IMR-90 (cell line): ENCODE data around the gene RHOD. TPM values are rescaled to one million over a fixed set of nuclear protein-coding genes. Genes with fewer than 3 reads are reported as not detected.

Source experiments
- ATAC-seq: fragments of 200-7000 bp; cut with Tn5 transposase; 2 replicates; pipeline ENCODE4 v1.9.1; 2020; ENCODE audit warnings: low read depth, mild to moderate bottlenecking, moderate library complexity
- BruUV-seq: library from RNA; stranded (reverse); fragments of 400-500 nt; replicated peaks from 2 replicates; lab custom pipeline; 2021; lab: Mats Ljungman, UMichigan
- CTCF ChIA-PET: fragments of 300-600 bp; formaldehyde crosslinking; extraction: SDS; loops from one replicate; lab custom pipeline; 2021; ENCODE audit warnings: antibody characterized with exemption; lab: Yijun Ruan, JAX
- POLR2A ChIA-PET: fragments of 300-600 bp; sonication (Branson Sonifier 250); formaldehyde crosslinking; loops from one replicate; lab custom pipeline; 2022; ENCODE audit warnings: antibody characterized with exemption; ENCODE audit not compliant: unreplicated experiment; lab: Charles Lee
- DNase-seq: peaks from one replicate; pipeline ENCODE4 v3.0.0; 2013
- H2AFZ ChIP-seq: replicated peaks from 2 replicates; pipeline ENCODE3; 2013; ENCODE audit warnings: low read length, mild to moderate bottlenecking; ENCODE audit not compliant: poor library complexity
- H2AK5ac ChIP-seq: 2 replicates; pipeline ENCODE4 v1.6.1; 2013; ENCODE audit warnings: low read depth, low read length, inconsistent platforms
- H2AK9ac ChIP-seq: replicated peaks from 2 replicates; pipeline ENCODE3; 2013; ENCODE audit warnings: mild to moderate bottlenecking, low read depth, low read length, moderate library complexity; ENCODE audit not compliant: poor library complexity
- H2BK120ac ChIP-seq: 2 replicates; pipeline ENCODE4 v1.6.1; 2013; ENCODE audit warnings: low read depth, low read length, inconsistent platforms
- H2BK15ac ChIP-seq: 3 replicates; pipeline ENCODE4 v1.6.1; 2013; ENCODE audit warnings: low read depth, low read length, inconsistent platforms
- H2BK20ac ChIP-seq: 2 replicates; pipeline ENCODE4 v1.6.1; 2013; ENCODE audit warnings: low read depth, mild to moderate bottlenecking, inconsistent platforms, low read length, moderate library complexity
- H2BK5ac ChIP-seq: 2 replicates; pipeline ENCODE4 v1.6.1; 2013; ENCODE audit warnings: mild to moderate bottlenecking, low read depth, low read length, inconsistent platforms; ENCODE audit not compliant: poor library complexity, severe bottlenecking
- H3K14ac ChIP-seq: replicated peaks from 2 replicates; pipeline ENCODE4 v1.6.1; 2013; ENCODE audit warnings: low read depth, low read length, inconsistent platforms
- H3K18ac ChIP-seq: 2 replicates; pipeline ENCODE4 v1.6.1; 2013; ENCODE audit warnings: low read depth, low read length, control low read depth
- H3K23ac ChIP-seq: 2 replicates; pipeline ENCODE4 v1.6.1; 2013; ENCODE audit warnings: low read depth, low read length, inconsistent platforms
- H3K27ac ChIP-seq: 2 replicates; pipeline ENCODE4 v1.5.1; 2013; ENCODE audit warnings: mild to moderate bottlenecking, control low read depth, low read length; ENCODE audit not compliant: insufficient read depth
- H3K27me3 ChIP-seq: 2 replicates; pipeline ENCODE4 v1.6.1; 2013; ENCODE audit warnings: low read length; ENCODE audit not compliant: control insufficient read depth, insufficient read depth
- H3K36me3 ChIP-seq: 2 replicates; pipeline ENCODE4 v1.6.1; 2013; ENCODE audit warnings: low read length, mixed read lengths; ENCODE audit not compliant: control insufficient read depth, insufficient read depth
- H3K4ac ChIP-seq: 2 replicates; pipeline ENCODE4 v1.6.1; 2013; ENCODE audit warnings: low read depth, low read length, inconsistent platforms
- H3K4me1 ChIP-seq: 2 replicates; pipeline ENCODE4 v1.6.1; 2013; ENCODE audit warnings: low read length, mixed read lengths; ENCODE audit not compliant: control insufficient read depth, insufficient read depth
- H3K4me2 ChIP-seq: 2 replicates; pipeline ENCODE4 v1.6.1; 2013; ENCODE audit warnings: low read depth, mild to moderate bottlenecking, control low read depth, low read length, moderate library complexity
- H3K4me3 ChIP-seq: 2 replicates; pipeline ENCODE4 v1.5.1; 2013; ENCODE audit warnings: low read depth, mild to moderate bottlenecking, control low read depth, low read length, moderate library complexity; ENCODE audit not compliant: insufficient read depth
- H3K56ac ChIP-seq: 2 replicates; pipeline ENCODE4 v1.6.1; 2013; ENCODE audit warnings: low read length, inconsistent platforms; ENCODE audit not compliant: insufficient read depth; ENCODE audit errors: extremely low read depth
- H3K79me1 ChIP-seq, 2 experiments: 2 replicates each; pipeline ENCODE4 v1.6.1; 2013; ENCODE audit warnings: low read length in 2 of 2, inconsistent platforms in 1 of 2, low read depth in 1 of 2
- H3K9ac ChIP-seq: 2 replicates; pipeline ENCODE4 v1.6.1; 2013; ENCODE audit warnings: low read depth, low read length, control low read depth
- H3K9me1 ChIP-seq: 2 replicates; pipeline ENCODE4 v1.6.1; 2013; ENCODE audit warnings: low read length, inconsistent platforms; ENCODE audit not compliant: insufficient read depth
- H3K9me3 ChIP-seq: 2 replicates; pipeline ENCODE4 v1.6.1; 2013; ENCODE audit warnings: low read length; ENCODE audit not compliant: control insufficient read depth, insufficient read depth
- H4K20me1 ChIP-seq: 2 replicates; pipeline ENCODE4 v1.6.1; 2013; ENCODE audit warnings: low read length, inconsistent platforms; ENCODE audit not compliant: insufficient read depth
- H4K5ac ChIP-seq: 2 replicates; pipeline ENCODE4 v1.6.1; 2013; ENCODE audit warnings: mild to moderate bottlenecking, low read depth, low read length, control low read depth
- H4K8ac ChIP-seq, 2 experiments: 2 replicates each; pipeline ENCODE4 v1.6.1; 2013; ENCODE audit warnings: low read depth in 2 of 2, low read length in 2 of 2, control low read depth in 1 of 2, inconsistent platforms in 1 of 2
- H4K91ac ChIP-seq: 2 replicates; pipeline ENCODE4 v1.6.1; 2013; ENCODE audit warnings: low read depth, low read length, inconsistent platforms; ENCODE audit not compliant: insufficient read depth
- CHD1 ChIP-seq: IDR thresholded peaks from 2 replicates; pipeline ENCODE4 v1.6.1; 2012; ENCODE audit warnings: low read depth, low read length, improper control_type of control experiment
- MAZ ChIP-seq: IDR thresholded peaks from 2 replicates; pipeline ENCODE4 v1.6.1; 2012; ENCODE audit warnings: low read depth, mild to moderate bottlenecking, low read length, improper control_type of control experiment, moderate library complexity, borderline replicate concordance
- MXI1 ChIP-seq: IDR thresholded peaks from 2 replicates; pipeline ENCODE4 v1.6.1; 2012; ENCODE audit warnings: low read depth, mild to moderate bottlenecking, low read length, moderate library complexity, borderline replicate concordance
- NFE2L2 ChIP-seq: fragments of 150-350 bp; IDR thresholded peaks from 2 replicates; pipeline ENCODE4 v1.6.1; 2016; ENCODE audit warnings: low read depth, mild to moderate bottlenecking, low read length
- WGBS, 2 experiments: methylation state at CpG; one replicate each; pipeline versions ENCODE4 v1.1.5 to v1.1.7; 2013; ENCODE audit warnings: missing lambda C conversion rate in 2 of 2; ENCODE audit not compliant: insufficient read length in 1 of 2; ENCODE audit errors: extremely low coverage in 2 of 2; 5-methylcytosine and 5-hydroxymethylcytosine counted together
- dilution Hi-C: fragments of 300-500 bp; cut with HindIII; formaldehyde crosslinking; loops from one replicate; pipeline ENCODE4 v1.14.3; 2018; ENCODE audit warnings: low sequenced_read_pairs; ENCODE audit not compliant: unreplicated experiment
- in situ Hi-C: fragments of 300-500 bp; cut with MboI; formaldehyde crosslinking; loops from 3 replicates; pipeline ENCODE4 v1.14.3; 2019; ENCODE audit warnings: low sequenced_read_pairs, inconsistent platforms, mixed read lengths
- intact Hi-C: fragments of 100-400 bp; cut with micrococcal nuclease; formaldehyde crosslinking; loops from 2 replicates; pipeline ENCODE4 v1.10.0; 2022
- polyA plus RNA-seq, 3 experiments: library from polyadenylated mRNA; depleted of rRNA; stranded (reverse); fragments of >200 nt; gene quantifications; 2 replicates each; pipeline ENCODE4 v1.2.3, GENCODE V29; 2012; ENCODE audit warnings: low replicate concordance in 1 of 3
- total RNA-seq: library from RNA; depleted of rRNA; stranded (reverse); fragments of >200 nt; gene quantifications from 2 replicates; pipeline ENCODE4 v1.2.3, GENCODE V29; 2012
- TF ChIP-seq, protein P1 (sequence below): conservative IDR thresholded peaks from 2 replicates; pipeline ENCODE4 v1.5.1; 2012; ENCODE audit warnings: mild to moderate bottlenecking, low read depth, low read length, improper control_type of control experiment

The RHOD gene
- total and polyA plus RNA-seq, 2 of the 4 experiments (the other 2 are of a cell fraction) = 4.7 to 10.9 TPM

DNA sequence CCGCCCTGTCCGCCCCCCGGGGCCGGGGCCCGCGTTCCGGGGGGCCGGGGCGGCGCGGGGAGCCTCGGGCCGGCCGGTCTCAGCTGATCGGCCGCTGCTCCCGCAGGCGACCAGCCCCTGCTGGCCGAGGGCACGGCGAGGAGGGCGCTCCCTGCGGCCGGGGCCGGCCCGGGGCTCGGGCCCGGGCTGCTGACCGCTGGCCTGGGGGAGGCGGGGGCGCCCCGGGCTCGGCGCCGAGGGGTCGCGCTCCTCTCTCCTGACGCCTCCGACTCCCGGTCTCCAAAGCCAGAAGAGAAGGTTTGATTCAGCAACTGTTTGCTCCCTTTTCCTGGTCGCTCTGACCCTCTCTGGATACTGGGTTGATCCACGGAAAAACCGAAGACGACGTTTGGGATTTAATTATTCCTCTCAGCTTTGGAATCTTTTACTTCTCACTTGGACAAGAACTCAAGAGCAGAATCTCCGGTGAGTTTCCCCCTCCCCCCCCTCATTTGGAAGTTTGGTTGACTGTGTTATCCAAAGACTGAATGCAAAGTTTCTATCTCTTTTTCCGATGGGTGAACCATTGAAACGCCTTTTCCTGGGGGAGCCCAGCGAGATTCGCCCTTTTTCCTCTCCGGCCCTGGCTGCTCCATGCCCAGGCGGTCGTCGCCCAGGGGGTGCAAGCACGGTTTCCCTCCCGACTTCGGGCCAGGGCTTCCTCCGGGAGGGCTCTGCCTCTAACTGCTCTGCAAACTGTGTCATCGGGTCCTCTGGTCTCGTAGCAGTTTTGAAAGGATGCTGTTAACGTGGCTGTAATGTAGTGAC lies 63.1 kb downstream of the RHOD start:
- H3K79me1 ChIP-seq = peaks cover 0 to 14% of the 10 kb centered on the region in 2 experiments; a peak in 1 of 4 replicates
- no TSS peak for BruUV-seq
- peaks cover 40% of the 10 kb centered on the region for H4K20me1 ChIP-seq
- H3K4ac ChIP-seq = peak overlapping the region; percentile 87
- dilution Hi-C loops = no loop called here
- ChIA-PET CTCF (no interaction called here), POLR2A (interaction anchor here (0.6 kb wide), 1 partner anchor 28 kb away, joined by 4 read pairs; no protein-coding TSS in a partner anchor)
- H2BK20ac ChIP-seq = no peak overlapping the region
- no peaks in the 10 kb centered on the region for H3K9me3 ChIP-seq
- in situ Hi-C loops = no loop called here
- H2AK5ac ChIP-seq = no peak overlapping the region
- intact Hi-C loops = loop anchor here (2.0 kb wide), 2 partner anchors 59 to 119 kb away; no protein-coding TSS in a partner anchor
- H2BK120ac ChIP-seq = peak overlapping the region; percentile 28; the same call in 1 of the 2 replicates
- H3K4me2 ChIP-seq = peak overlapping the region; percentile 71
- TF ChIP-seq MAZ = no peak; the same call in 1 of the 2 replicates
- TF ChIP-seq MXI1 = 0 out of 2 replicates have a peak, but pooled peaks have one; percentile 22
- peak; percentile 47; the same call in 1 of the 2 replicates for TF ChIP-seq CHD1
- no peak for TF ChIP-seq NFE2L2
- TF ChIP-seq, protein P1, sequence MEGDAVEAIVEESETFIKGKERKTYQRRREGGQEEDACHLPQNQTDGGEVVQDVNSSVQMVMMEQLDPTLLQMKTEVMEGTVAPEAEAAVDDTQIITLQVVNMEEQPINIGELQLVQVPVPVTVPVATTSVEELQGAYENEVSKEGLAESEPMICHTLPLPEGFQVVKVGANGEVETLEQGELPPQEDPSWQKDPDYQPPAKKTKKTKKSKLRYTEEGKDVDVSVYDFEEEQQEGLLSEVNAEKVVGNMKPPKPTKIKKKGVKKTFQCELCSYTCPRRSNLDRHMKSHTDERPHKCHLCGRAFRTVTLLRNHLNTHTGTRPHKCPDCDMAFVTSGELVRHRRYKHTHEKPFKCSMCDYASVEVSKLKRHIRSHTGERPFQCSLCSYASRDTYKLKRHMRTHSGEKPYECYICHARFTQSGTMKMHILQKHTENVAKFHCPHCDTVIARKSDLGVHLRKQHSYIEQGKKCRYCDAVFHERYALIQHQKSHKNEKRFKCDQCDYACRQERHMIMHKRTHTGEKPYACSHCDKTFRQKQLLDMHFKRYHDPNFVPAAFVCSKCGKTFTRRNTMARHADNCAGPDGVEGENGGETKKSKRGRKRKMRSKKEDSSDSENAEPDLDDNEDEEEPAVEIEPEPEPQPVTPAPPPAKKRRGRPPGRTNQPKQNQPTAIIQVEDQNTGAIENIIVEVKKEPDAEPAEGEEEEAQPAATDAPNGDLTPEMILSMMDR = peak; percentile 29; the same call in 1 of the 2 replicates
- peak overlapping the region; percentile 58 for H3K18ac ChIP-seq
- H3K27ac ChIP-seq = peak overlapping the region; percentile 92
- peak overlapping the region; percentile 97; the same call in 1 of the 2 replicates for H3K56ac ChIP-seq
- peak overlapping the region; percentile 100 for H2AK9ac ChIP-seq
- H3K9ac ChIP-seq = peak overlapping the region; percentile 96
- H3K27me3 ChIP-seq = no peaks in the 10 kb centered on the region
- no peak overlapping the region for H2BK15ac ChIP-seq
- H3K4me1 ChIP-seq = peaks cover 8% of the 10 kb centered on the region
- peak overlapping the region; percentile 99 for H3K23ac ChIP-seq
- DNase-seq (no peak), ATAC-seq (peak; percentile 21)
- no peaks in the 10 kb centered on the region; the same call in 1 of the 2 replicates for H3K9me1 ChIP-seq
- H4K5ac ChIP-seq = peak overlapping the region; percentile 45; the same call in 1 of the 2 replicates
- peaks cover 5% of the 10 kb centered on the region for H3K36me3 ChIP-seq
- peak overlapping the region; percentile 90 for H3K14ac ChIP-seq
- peak overlapping the region; percentile 66 for H2BK5ac ChIP-seq
- H4K8ac ChIP-seq = peak overlapping the region; percentile 8 to 56; a peak in 1 of 4 replicates
- 0% methylated on average over 30 of the region's 61 CpGs; no CpG with 5 or more reads in 1 of the 2 experiments for WGBS, 2 experiments
- H4K91ac ChIP-seq = peak overlapping the region; percentile 49; the same call in 1 of the 2 replicates
- peak overlapping the region; percentile 99 for H3K4me3 ChIP-seq
- H2AFZ ChIP-seq = peak overlapping the region; percentile 95
